ENCODE data around the gene SLC66A1. TPM values are rescaled to one million over a fixed set of nuclear protein-coding genes. Genes with fewer than 3 reads are reported as not detected.

Gene SLC66A1, protein sequence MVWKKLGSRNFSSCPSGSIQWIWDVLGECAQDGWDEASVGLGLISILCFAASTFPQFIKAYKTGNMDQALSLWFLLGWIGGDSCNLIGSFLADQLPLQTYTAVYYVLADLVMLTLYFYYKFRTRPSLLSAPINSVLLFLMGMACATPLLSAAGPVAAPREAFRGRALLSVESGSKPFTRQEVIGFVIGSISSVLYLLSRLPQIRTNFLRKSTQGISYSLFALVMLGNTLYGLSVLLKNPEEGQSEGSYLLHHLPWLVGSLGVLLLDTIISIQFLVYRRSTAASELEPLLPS
- total RNA-seq = 25.7 TPM

DNA sequence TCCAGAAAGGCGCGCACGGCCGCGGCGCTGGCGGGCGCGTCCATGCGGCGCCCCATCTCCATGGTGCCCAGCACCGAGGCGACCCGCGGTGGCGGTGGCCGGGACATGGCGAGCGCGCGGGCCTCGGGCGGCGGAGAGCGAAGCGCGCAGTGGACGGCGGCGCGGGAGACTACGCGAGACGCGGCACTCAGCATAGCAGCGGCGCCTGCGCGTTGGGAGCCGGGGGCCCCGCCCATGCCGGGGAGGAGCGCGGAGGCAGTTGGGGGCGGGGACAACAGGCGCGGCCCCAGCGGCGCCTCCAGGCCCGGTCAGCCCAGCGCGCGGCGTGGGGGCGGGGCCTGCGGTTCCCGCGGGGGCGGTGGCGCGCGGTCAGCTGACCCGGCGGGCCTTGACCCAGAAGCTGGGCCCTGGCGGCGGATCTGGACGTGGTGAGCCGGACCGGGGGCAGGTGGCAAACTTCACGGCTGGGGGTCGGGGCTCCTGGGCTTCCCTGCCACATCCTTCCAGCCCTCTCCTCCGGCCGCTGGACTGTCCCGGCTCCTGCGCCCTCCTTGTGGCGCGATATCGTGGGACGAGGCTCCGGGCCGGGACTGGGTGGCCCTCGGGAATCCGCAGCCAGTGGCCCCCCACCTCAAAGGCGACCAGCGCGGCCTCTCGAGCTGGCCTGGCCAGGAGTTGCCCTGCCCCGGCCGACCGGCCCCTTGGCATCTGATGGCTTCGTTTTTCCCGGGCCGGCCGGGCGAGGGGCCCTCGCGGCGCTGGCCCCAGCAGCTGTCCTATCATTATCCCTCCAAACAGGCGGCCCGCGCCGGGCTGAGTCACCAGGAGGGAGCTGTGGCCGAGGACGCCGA, at the start of gene SLC66A1, which contains the start of gene AKR7A2:
Gene SLC66A1, plus strand, starts transcription at position 396 of the 851 bp plus-strand sequence. CDS start 5,352 bp downstream, outside the sequence.
Gene AKR7A2, minus strand, starts transcription at position 214 of the 851 bp plus-strand sequence. Its CDS starts 20 bp downstream, at position 194.

DNA sequence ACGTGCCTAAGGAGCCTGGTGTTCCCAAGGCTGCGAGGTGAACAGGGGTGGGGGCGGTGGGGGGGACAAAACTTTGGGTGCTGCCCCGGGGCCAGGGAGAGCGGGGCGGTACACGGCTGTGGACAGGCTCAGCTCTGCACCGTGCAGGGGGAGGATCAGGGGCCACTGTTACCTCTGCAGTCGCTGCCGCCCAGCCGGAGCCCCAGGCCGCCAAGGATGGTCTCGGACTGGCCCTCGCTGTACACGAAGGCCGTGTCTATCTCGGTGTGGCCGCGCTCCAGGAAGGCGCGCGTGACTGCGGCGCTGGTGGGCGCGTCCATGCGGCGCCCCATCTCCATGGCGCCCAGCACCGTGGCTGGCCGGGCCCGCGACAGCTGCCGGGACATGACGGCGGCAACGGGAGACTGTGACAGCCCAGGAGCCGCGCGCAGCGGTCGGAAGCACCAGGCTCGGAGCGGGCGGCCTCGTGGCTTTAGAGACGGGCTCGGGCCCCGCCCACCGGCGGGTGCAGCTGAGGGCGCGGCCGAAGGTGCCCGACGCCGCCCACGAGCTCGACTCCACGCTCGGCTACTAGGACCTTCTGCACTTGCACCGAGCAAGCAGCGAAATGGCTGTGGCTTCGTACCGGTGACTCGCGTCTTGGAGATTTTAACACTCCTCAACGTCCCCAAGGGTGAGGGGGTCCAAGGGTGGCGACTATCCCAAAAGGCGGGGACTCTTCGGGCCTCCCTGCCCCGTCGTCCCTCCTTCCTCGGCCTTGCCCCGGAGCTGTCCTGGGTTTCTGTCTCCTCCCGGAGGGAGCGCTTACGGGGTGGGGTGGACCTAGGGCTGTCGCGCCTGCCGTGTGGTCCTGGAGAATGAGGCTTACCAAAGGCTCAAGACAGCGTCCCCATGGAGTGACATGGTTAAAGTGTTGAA, 23.5 kb upstream of the SLC66A1 start, which contains the start of gene AKR7A3:
Gene AKR7A3, minus strand, starts transcription at position 447 of the 918 bp plus-strand sequence. Its CDS starts 61 bp downstream, at position 386.

Small RNAs within 50 kb of the gene (small RNA-seq; reads per million reads assigned to genes)
- gene RNU6-1099P (ENCODE audit: low replicate concordance) = not detected

Other genes starting within 250 kb of the SLC66A1 start
- gene UBR4, start 102.1 kb upstream of the SLC66A1 start, total RNA-seq = 230 TPM
- 111 TPM for gene EMC1, start 60.8 kb upstream of the SLC66A1 start, total RNA-seq
- 27.9 TPM for gene MRTO4, start 60.5 kb upstream of the SLC66A1 start, total RNA-seq
- 2.5 TPM for gene AKR7A3, start 23.6 kb upstream of the SLC66A1 start, total RNA-seq
- 29.4 TPM for gene AKR7A2, start 182 bp upstream of the SLC66A1 start, total RNA-seq
- gene CAPZB, start 173.2 kb downstream of the SLC66A1 start, total RNA-seq = 45.1 TPM

Measured in parietal lobe (tissue), 2 donors.